Ovary (tissue), 3 donors: Measurements from ENCODE around the gene FBN1.

ENCODE experiments used
- POLR2A ChIP-seq: fragments of 450-650 bp; IDR thresholded peaks from one replicate; pipeline ENCODE4 v1.6.1; 2017; ENCODE audit warnings: antibody characterized with exemption, mild to moderate bottlenecking, moderate library complexity
- TF ChIP-seq, protein P1 (sequence below), 3 donors: fragments of 450-650 bp in 2 of 3; fragments of 200-600 bp in 1 of 3; IDR thresholded peaks; one replicate each; pipeline versions ENCODE4 v1.5.1 to v1.8.0; 2016 to 2022; ENCODE audit warnings: antibody characterized with exemption in 3 of 3, mild to moderate bottlenecking in 1 of 3
- donor health status: DM: no; HTN: no; CAD: no.

DNA sequence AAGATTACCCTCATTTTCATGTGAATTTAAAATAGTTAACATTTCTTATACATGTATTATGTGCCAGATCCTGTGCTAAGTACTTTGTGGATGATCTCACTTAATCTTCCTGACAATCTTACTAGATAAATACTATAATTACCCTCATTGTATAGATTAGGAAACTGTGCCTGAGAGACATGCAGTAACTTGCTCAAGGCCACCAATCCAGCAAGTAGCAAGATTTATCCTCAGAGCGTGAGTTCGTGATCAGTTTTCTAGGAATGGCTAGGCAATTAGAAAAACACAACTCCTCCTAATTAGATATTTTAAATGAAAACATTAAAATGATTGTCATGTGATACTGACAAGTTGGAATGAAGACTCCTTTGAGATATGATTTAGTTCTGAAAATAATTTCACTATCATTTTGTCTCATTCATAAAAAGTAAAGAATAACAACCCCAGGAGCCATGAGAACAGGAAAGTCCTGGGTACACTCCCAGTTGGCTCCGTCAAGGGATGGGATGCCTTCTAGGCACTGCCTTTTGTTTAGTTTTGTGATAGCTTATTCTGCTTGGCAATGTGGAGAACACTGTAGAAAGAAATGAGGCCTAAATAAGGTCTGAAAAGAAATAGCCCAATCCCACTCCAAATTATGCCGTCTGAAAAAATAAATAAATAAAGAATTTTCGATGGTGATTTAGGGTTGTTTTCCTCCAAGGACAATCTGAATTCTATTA, 61.3 kb downstream of the FBN1 start:
- TF ChIP-seq, protein P1, sequence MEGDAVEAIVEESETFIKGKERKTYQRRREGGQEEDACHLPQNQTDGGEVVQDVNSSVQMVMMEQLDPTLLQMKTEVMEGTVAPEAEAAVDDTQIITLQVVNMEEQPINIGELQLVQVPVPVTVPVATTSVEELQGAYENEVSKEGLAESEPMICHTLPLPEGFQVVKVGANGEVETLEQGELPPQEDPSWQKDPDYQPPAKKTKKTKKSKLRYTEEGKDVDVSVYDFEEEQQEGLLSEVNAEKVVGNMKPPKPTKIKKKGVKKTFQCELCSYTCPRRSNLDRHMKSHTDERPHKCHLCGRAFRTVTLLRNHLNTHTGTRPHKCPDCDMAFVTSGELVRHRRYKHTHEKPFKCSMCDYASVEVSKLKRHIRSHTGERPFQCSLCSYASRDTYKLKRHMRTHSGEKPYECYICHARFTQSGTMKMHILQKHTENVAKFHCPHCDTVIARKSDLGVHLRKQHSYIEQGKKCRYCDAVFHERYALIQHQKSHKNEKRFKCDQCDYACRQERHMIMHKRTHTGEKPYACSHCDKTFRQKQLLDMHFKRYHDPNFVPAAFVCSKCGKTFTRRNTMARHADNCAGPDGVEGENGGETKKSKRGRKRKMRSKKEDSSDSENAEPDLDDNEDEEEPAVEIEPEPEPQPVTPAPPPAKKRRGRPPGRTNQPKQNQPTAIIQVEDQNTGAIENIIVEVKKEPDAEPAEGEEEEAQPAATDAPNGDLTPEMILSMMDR (IDR thresholded peaks at IDR 0.05): no peak
- no peak for TF ChIP-seq POLR2A
